K562 (cell line): Measurements from ENCODE around the gene IL17RC. TPM values are rescaled to one million over a fixed set of nuclear protein-coding genes. Genes with fewer than 3 reads are reported as not detected.

Experiments used
- ATAC-seq: fragments of 200-7000 bp; cut with Tn5 transposase; 3 replicates; pipeline ENCODE4 v1.9.1; 2020; ENCODE audit warnings: moderate library complexity
- BruUV-seq: library from RNA; stranded (reverse); fragments of 400-500 nt; replicated peaks from 2 replicates; lab custom pipeline; 2021; lab: Mats Ljungman, UMichigan
- CTCF ChIA-PET: fragments of 300-600 bp; formaldehyde crosslinking; extraction: SDS; loops from one replicate; lab custom pipeline; 2021; ENCODE audit warnings: low intra/inter-chr PET ratio; lab: Yijun Ruan, JAX
- POLR2A ChIA-PET: fragments of 300-600, 350-650 bp; sonication (Branson Sonifier 250); formaldehyde crosslinking; extraction: SDS; loops from one replicate; lab custom pipeline; 2021; ENCODE audit warnings: antibody characterized with exemption, inconsistent platforms; lab: Yijun Ruan, JAX
- DNase-seq, 4 experiments: peaks; one replicate each; pipeline versions ENCODE4 v3.0.0 to v3.0.0-alpha.2; 2011 to 2018; ENCODE audit warnings: low spot score in 3 of 4, mixed read lengths in 3 of 4; ENCODE audit errors: extremely low read depth in 1 of 4
- FAIRE-seq: peaks from 2 replicates; lab custom pipeline; 2011; peaks lifted over from hg19 to GRCh38; lab: Jason Lieb, UNC
- H2AFZ ChIP-seq: 2 replicates; pipeline ENCODE4 v1.6.0; 2011; ENCODE audit warnings: low read depth, low read length, control low read depth, inconsistent platforms
- H3K27ac ChIP-seq: fragments of 200-600 bp; 3 replicates; pipeline ENCODE4 v1.8.0; 2011; ENCODE audit warnings: low read depth, mild to moderate bottlenecking, control low read depth, inconsistent platforms, low read length, moderate library complexity, mixed read lengths; ENCODE audit errors: extremely low read depth
- H3K27me3 ChIP-seq, 2 experiments: fragments of 300-600 bp in 1 of 2; 2 replicates in 1 of 2; 3 replicates in 1 of 2; pipeline versions ENCODE4 v1.6.0 to v1.8.0; 2011; ENCODE audit warnings: inconsistent platforms in 2 of 2, low read length in 2 of 2, mild to moderate bottlenecking in 1 of 2, mixed read lengths in 1 of 2, moderate library complexity in 1 of 2; ENCODE audit not compliant: control insufficient read depth in 2 of 2, insufficient read depth in 2 of 2
- H3K36me3 ChIP-seq: fragments of 300-600 bp; 3 replicates; pipeline ENCODE4 v1.8.0; 2011; ENCODE audit warnings: mild to moderate bottlenecking, low read length, inconsistent platforms; ENCODE audit not compliant: control insufficient read depth, insufficient read depth
- H3K4me1 ChIP-seq, 2 experiments: fragments of 200-600 bp in 1 of 2; replicated peaks in 1 of 2; 2 replicates in 1 of 2; 3 replicates in 1 of 2; pipeline versions ENCODE4 v1.5.1 to v1.8.0; 2011; ENCODE audit warnings: inconsistent platforms in 2 of 2, low read length in 2 of 2, mild to moderate bottlenecking in 1 of 2, mixed read lengths in 1 of 2, moderate library complexity in 1 of 2; ENCODE audit not compliant: control insufficient read depth in 2 of 2, insufficient read depth in 2 of 2
- H3K4me2 ChIP-seq: 2 replicates; pipeline ENCODE4 v1.6.1; 2011; ENCODE audit warnings: low read length, control low read depth, inconsistent platforms, mixed read lengths; ENCODE audit not compliant: insufficient read depth
- H3K4me3 ChIP-seq: fragments of 200-600 bp; sonication (generic), shearing (Covaris generic); 2 replicates; pipeline ENCODE4 v1.5.1; 2016; ENCODE audit warnings: control low read depth, inconsistent platforms
- H3K79me2 ChIP-seq: fragments of 200-600 bp; 3 replicates; pipeline ENCODE4 v1.8.0; 2011; ENCODE audit warnings: low read length, inconsistent platforms; ENCODE audit not compliant: control insufficient read depth, insufficient read depth
- H3K9ac ChIP-seq, 2 experiments: 2 replicates each; pipeline versions ENCODE4 v1.6.0 to v1.6.1; 2011; ENCODE audit warnings: low read depth in 2 of 2, low read length in 2 of 2, control low read depth in 1 of 2, inconsistent platforms in 1 of 2, mild to moderate bottlenecking in 1 of 2, mixed read lengths in 1 of 2; ENCODE audit not compliant: insufficient read depth in 1 of 2
- H3K9me1 ChIP-seq: one replicate; pipeline ENCODE4 v1.6.0; 2011; ENCODE audit warnings: inconsistent platforms, mild to moderate bottlenecking, low read length, moderate library complexity; ENCODE audit not compliant: control insufficient read depth, insufficient read depth
- H3K9me3 ChIP-seq: replicated peaks from 2 replicates; pipeline ENCODE4 v1.5.1; 2011; ENCODE audit warnings: low read depth, low read length, inconsistent platforms; ENCODE audit not compliant: control insufficient read depth, insufficient read depth
- H4K20me1 ChIP-seq: replicated peaks from 2 replicates; pipeline ENCODE4 v1.6.1; 2011; ENCODE audit warnings: low read length, inconsistent platforms, mixed read lengths; ENCODE audit not compliant: control insufficient read depth, insufficient read depth
- CREM ChIP-seq: IDR thresholded peaks from 2 replicates; pipeline ENCODE4 v1.6.1; 2014; ENCODE audit warnings: antibody characterized with exemption, low read depth
- CXXC5 ChIP-seq: fragments of 250-450 bp; sonication (Bioruptor Pico); IDR thresholded peaks from 2 replicates; pipeline ENCODE4 v1.8.0; 2022; ENCODE audit warnings: inconsistent platforms, mild to moderate bottlenecking, moderate library complexity
- GATA2 ChIP-seq: sonication (generic); formaldehyde crosslinking; IDR thresholded peaks from 2 replicates; pipeline ENCODE4 v1.4.0; 2020; ENCODE audit warnings: mild to moderate bottlenecking, missing genetic modification reagents
- GATAD2B ChIP-seq: fragments of 450-650 bp; IDR thresholded peaks from 2 replicates; pipeline ENCODE4 v1.6.1; 2017; ENCODE audit warnings: mild to moderate bottlenecking, borderline replicate concordance
- HNRNPH1 ChIP-seq: fragments of 200-400 bp; formaldehyde crosslinking; optimal IDR thresholded peaks from 2 replicates; pipeline ENCODE3; 2017; ENCODE audit warnings: low read depth, mild to moderate bottlenecking, low read length, moderate library complexity
- MEF2D ChIP-seq: conservative IDR thresholded peaks from 2 replicates; pipeline ENCODE4 v1.6.1; 2016; ENCODE audit warnings: low read depth, missing genetic modification characterization, missing compliant biosample characterization
- PYGO2 ChIP-seq: fragments of 450-650 bp; IDR thresholded peaks from 2 replicates; pipeline ENCODE4 v1.6.1; 2016; ENCODE audit warnings: mild to moderate bottlenecking, missing genetic modification characterization, moderate library complexity, missing compliant biosample characterization
- SMARCA4 ChIP-seq: fragments of 450-650 bp; IDR thresholded peaks from 2 replicates; pipeline ENCODE4 v1.6.1; 2016
- SP1 ChIP-seq: sonication (generic); formaldehyde crosslinking; IDR thresholded peaks from 2 replicates; pipeline ENCODE4 v1.8.1; 2022; ENCODE audit warnings: mild to moderate bottlenecking, missing genetic modification reagents
- ZFX ChIP-seq: sonication (generic); formaldehyde crosslinking; IDR thresholded peaks from 2 replicates; pipeline ENCODE4 v1.8.0; 2022; ENCODE audit warnings: mild to moderate bottlenecking, missing genetic modification reagents, moderate library complexity
- ZNF384 ChIP-seq: IDR thresholded peaks from 2 replicates; pipeline ENCODE4 v1.6.1; 2012; ENCODE audit warnings: low read depth, low read length, improper control_type of control experiment
- WGBS: fragments of 100-300 bp; shearing (Covaris generic); methylation state at CpG from one replicate; pipeline ENCODE4 v1.1.6; 2016; ENCODE audit warnings: low coverage, mixed read lengths; ENCODE audit not compliant: insufficient coverage; ENCODE audit errors: missing lambda C conversion rate; 5-methylcytosine and 5-hydroxymethylcytosine counted together
- in situ Hi-C: fragments of 300-500 bp; cut with MboI; formaldehyde crosslinking; loops from 4 replicates; pipeline ENCODE4 v1.15.0; 2018; ENCODE audit warnings: inconsistent platforms, mixed read lengths
- intact Hi-C: fragments of 100-400 bp; cut with micrococcal nuclease; formaldehyde crosslinking; loops from 2 replicates; pipeline ENCODE4 v1.14.2; 2022
- polyA plus RNA-seq, 8 experiments: library from polyadenylated mRNA; depleted of rRNA in 4 of 8; stranded (reverse) in 5 of 8; unstranded in 3 of 8; fragments of >200 nt; fragmentation: Nextera tagmentation in 2 of 8; fragmentation: Illumina TruSeq in 1 of 8; extraction: Ambion mirVana in 2 of 8; extraction: Trizol in 1 of 8; gene quantifications; 2 replicates each; pipeline versions ENCODE4 v1.2.1 to v1.2.3, GENCODE V29; 2011 to 2014; ENCODE audit warnings: inconsistent platforms in 1 of 8, missing spikeins in 1 of 8
- total RNA-seq, 7 experiments: library from RNA; depleted of rRNA in 6 of 7; stranded (reverse); fragments of >200 nt in 6 of 7; fragmentation: Illumina TruSeq in 2 of 7; extraction: Trizol in 2 of 7; gene quantifications; 2 replicates each; pipeline versions ENCODE4 v1.2.1 to v1.2.3, GENCODE V29; 2011 to 2021; ENCODE audit warnings: low replicate concordance in 1 of 7
- TF ChIP-seq, protein P1 (sequence below): fragments of 250-450 bp; sonication (Bioruptor Pico); IDR thresholded peaks from 2 replicates; pipeline ENCODE4 v1.5.0; 2021
- TF ChIP-seq, protein P2 (sequence below): fragments of 250-450 bp; sonication (Bioruptor Pico); IDR thresholded peaks from 2 replicates; pipeline ENCODE4 v1.8.0; 2021; ENCODE audit warnings: moderate library complexity, mild to moderate bottlenecking, inconsistent platforms
- TF ChIP-seq, protein P3 (sequence below): sonication (generic); formaldehyde crosslinking; IDR thresholded peaks from 2 replicates; pipeline ENCODE4 v1.8.1; 2023; ENCODE audit warnings: mild to moderate bottlenecking, missing genetic modification reagents
- TF ChIP-seq, protein P4 (sequence below): fragments of 250-450 bp; sonication (Bioruptor Pico); IDR thresholded peaks from 2 replicates; pipeline ENCODE4 v1.4.0; 2020; ENCODE audit warnings: borderline replicate concordance

IL17RC gene
- total and polyA plus RNA-seq, 9 of the 15 experiments (the other 6 are each of a cell fraction or from before 2014, with no cell fraction given), result 0.15 to 11.4 (median 7.1) TPM; not detected in 1

DNA sequence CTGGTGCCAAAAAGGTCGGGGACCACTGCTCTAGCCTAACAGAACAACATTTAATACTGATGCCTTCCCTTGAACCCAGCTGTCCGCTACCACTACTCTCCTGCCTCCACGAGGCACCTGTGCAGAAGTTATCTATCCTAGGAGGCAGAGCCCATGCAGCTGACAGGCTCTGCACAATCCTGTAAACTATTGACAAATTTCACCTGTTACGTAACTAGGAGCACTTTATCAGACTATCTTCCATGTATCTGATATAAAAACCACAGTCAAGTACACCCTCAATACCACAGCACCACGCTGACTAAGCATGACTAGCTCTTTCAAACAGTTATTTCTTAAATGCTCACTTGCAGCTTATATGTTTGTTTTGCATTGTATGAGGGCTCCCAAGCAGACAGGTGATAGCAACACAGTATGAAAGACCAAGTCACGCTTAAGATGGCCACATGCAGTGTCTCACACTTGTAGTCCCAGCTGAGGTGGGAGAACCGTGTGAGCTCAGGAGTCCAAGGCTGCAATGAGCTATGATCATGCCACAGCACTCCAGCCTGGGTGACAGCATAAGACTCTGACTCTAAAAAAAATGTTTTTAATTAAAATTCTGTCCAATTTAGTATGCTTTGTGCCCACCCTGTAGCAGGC, 4.5 kb upstream of the IL17RC start (continued):
- TF ChIP-seq, protein P1, sequence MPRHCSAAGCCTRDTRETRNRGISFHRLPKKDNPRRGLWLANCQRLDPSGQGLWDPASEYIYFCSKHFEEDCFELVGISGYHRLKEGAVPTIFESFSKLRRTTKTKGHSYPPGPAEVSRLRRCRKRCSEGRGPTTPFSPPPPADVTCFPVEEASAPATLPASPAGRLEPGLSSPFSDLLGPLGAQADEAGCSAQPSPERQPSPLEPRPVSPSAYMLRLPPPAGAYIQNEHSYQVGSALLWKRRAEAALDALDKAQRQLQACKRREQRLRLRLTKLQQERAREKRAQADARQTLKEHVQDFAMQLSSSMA (CRISPR knock-in tag), result no peak
- TF ChIP-seq MEF2D (tag) (0 out of 2 replicates have a peak, but pooled peaks have one; percentile 20), PYGO2 (tag) (no peak), GATAD2B (0 out of 2 replicates have a peak, but pooled peaks have one; percentile 45)

DNA sequence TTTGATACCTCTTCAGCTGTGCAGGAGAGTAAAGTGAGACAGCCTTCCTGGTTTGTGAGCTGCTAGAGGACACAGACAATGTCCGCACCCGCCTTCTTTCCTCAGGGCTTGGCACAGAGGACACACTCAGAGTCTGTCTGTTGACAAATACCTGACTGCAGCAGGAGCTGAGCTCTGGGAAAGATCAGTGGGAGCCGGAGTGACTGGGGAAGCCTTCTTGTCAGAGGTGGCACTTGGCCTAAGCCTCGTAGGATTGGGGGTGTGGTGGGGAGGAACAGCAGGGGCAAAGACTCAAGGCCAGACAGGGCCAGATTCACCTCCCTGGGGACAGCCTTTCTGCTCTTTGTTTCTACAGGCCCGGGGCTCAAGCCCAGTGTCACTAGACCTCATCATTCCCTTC, 3.3 kb upstream of the IL17RC start:
- POLR2A ChIA-PET, result interaction anchor here (1.0 to 3.6 kb wide), 8 partner anchors 8 to 64 kb away, joined by 3 to 28 read pairs (median 6); partner anchors contain the start of genes CRELD1 and IL17RE
- BruUV-seq, result no TSS peak
- no peak overlapping the region for H3K27ac ChIP-seq
- TF ChIP-seq, protein P2, sequence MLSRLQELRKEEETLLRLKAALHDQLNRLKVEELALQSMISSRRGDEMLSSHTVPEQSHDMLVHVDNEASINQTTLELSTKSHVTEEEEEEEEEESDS (CRISPR knock-in tag), result no peak
- no peak for TF ChIP-seq GATA2 (CRISPR knock-in tag)
- TF ChIP-seq, protein P3, sequence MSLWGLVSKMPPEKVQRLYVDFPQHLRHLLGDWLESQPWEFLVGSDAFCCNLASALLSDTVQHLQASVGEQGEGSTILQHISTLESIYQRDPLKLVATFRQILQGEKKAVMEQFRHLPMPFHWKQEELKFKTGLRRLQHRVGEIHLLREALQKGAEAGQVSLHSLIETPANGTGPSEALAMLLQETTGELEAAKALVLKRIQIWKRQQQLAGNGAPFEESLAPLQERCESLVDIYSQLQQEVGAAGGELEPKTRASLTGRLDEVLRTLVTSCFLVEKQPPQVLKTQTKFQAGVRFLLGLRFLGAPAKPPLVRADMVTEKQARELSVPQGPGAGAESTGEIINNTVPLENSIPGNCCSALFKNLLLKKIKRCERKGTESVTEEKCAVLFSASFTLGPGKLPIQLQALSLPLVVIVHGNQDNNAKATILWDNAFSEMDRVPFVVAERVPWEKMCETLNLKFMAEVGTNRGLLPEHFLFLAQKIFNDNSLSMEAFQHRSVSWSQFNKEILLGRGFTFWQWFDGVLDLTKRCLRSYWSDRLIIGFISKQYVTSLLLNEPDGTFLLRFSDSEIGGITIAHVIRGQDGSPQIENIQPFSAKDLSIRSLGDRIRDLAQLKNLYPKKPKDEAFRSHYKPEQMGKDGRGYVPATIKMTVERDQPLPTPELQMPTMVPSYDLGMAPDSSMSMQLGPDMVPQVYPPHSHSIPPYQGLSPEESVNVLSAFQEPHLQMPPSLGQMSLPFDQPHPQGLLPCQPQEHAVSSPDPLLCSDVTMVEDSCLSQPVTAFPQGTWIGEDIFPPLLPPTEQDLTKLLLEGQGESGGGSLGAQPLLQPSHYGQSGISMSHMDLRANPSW (CRISPR knock-in tag), result no peak
- no peak for TF ChIP-seq SP1 (CRISPR knock-in tag)
- no peak for TF ChIP-seq ZFX
- TF ChIP-seq CREM, result no peak
- TF ChIP-seq SMARCA4, result no peak
- TF ChIP-seq, protein P4, sequence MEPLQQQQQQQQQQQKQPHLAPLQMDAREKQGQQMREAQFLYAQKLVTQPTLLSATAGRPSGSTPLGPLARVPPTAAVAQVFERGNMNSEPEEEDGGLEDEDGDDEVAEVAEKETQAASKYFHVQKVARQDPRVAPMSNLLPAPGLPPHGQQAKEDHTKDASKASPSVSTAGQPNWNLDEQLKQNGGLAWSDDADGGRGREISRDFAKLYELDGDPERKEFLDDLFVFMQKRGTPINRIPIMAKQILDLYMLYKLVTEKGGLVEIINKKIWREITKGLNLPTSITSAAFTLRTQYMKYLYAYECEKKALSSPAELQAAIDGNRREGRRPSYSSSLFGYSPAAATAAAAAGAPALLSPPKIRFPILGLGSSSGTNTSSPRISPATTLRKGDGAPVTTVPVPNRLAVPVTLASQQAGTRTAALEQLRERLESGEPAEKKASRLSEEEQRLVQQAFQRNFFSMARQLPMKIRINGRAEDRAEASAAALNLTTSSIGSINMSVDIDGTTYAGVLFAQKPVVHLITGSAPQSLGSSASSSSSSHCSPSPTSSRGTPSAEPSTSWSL (CRISPR knock-in tag), result no peak
- no peak for TF ChIP-seq HNRNPH1
- no peak for TF ChIP-seq CXXC5
- TF ChIP-seq, protein P1 (CRISPR knock-in tag), result no peak
- no peak for TF ChIP-seq ZNF384

More for the DNA sequence above, 3.3 kb upstream of the IL17RC start:
- DNase-seq (no peak), ATAC-seq (no peak), FAIRE-seq (no peak)
- no peaks in the 10 kb centered on the region for H3K9me3 ChIP-seq
- H3K36me3 ChIP-seq, result no peaks in the 10 kb centered on the region
- CTCF ChIA-PET, result no interaction called here
- intact Hi-C loops, result no loop called here
- peak overlapping the region in 1 of 2 experiments; percentile 41; a peak in 1 of 4 replicates for H3K9ac ChIP-seq
- H3K4me1 ChIP-seq, result peaks cover 30 to 49% of the 10 kb centered on the region in 2 experiments
- H3K9me1 ChIP-seq, result peaks cover 3% of the 10 kb centered on the region
- WGBS, result 81% methylated on average over 5 of the region's 5 CpGs
- H3K27me3 ChIP-seq, result no peaks in the 10 kb centered on the region
- no peaks in the 10 kb centered on the region for H4K20me1 ChIP-seq
- peak overlapping the region; percentile 7; the same call in 1 of the 2 replicates for H2AFZ ChIP-seq
- no peak overlapping the region for H3K4me2 ChIP-seq
- in situ Hi-C loops, result no loop called here
- H3K79me2 ChIP-seq, result no peaks in the 10 kb centered on the region
- no peak overlapping the region for H3K4me3 ChIP-seq
